ENCODE measurements around the gene RHO. TPM values are rescaled to one million over a fixed set of nuclear protein-coding genes. Genes with fewer than 3 reads are reported as not detected.

Gene RHO
- total RNA-seq, 1 donor from 2014 or later = 0.09 TPM

GRCh38 chr3:129522953-129523352, 5.5 kb upstream of the RHO start:
- H3K4me3 Mint-ChIP-seq = no peak overlapping the region
- DNase-seq (ENCODE audit: low spot score in 2 of 2, unreplicated experiment in 2 of 2) = no peak
- H3K27ac Mint-ChIP-seq = no peak overlapping the region
- no peak for TF ChIP-seq CTCF (IDR thresholded peaks at IDR 0.05; ENCODE audit: unreplicated experiment)
- H3K36me3 Mint-ChIP-seq = peaks cover 2% of the 10 kb centered on the region
- H3K27me3 Mint-ChIP-seq (ENCODE audit: low read depth) = no peaks in the 10 kb centered on the region
- H3K4me1 Mint-ChIP-seq = peaks cover 2% of the 10 kb centered on the region
- no peaks in the 10 kb centered on the region for H3K9me3 Mint-ChIP-seq

GRCh38 chr3:129524081-129524480, 4.4 kb upstream of the RHO start:
- no peak for DNase-seq (ENCODE audit: low spot score in 2 of 2, unreplicated experiment in 2 of 2)
- H3K4me1 Mint-ChIP-seq = peaks cover 2% of the 10 kb centered on the region
- no peaks in the 10 kb centered on the region for H3K36me3 Mint-ChIP-seq
- H3K27me3 Mint-ChIP-seq (ENCODE audit: low read depth) = no peaks in the 10 kb centered on the region
- no peaks in the 10 kb centered on the region for H3K9me3 Mint-ChIP-seq
- H3K4me3 Mint-ChIP-seq = no peak overlapping the region
- no peak overlapping the region for H3K27ac Mint-ChIP-seq
- TF ChIP-seq CTCF (IDR thresholded peaks at IDR 0.05; ENCODE audit: unreplicated experiment) = no peak

- no peaks in the 10 kb centered on the region for H3K9me3 Mint-ChIP-seq
- peaks cover 11% of the 10 kb centered on the region for H3K4me1 Mint-ChIP-seq
- H3K36me3 Mint-ChIP-seq = no peaks in the 10 kb centered on the region
- no peaks in the 10 kb centered on the region for H3K27me3 Mint-ChIP-seq (ENCODE audit: low read depth)
- H3K4me3 Mint-ChIP-seq = no peak overlapping the region
- no peak for DNase-seq (ENCODE audit: low spot score in 2 of 2, unreplicated experiment in 2 of 2)
- no peak for TF ChIP-seq CTCF (IDR thresholded peaks at IDR 0.05; ENCODE audit: unreplicated experiment)
- H3K27ac Mint-ChIP-seq = no peak overlapping the region
These were observed 3.0 kb upstream of the RHO start for GRCh38 chr3:129525341-129525968.

- TF ChIP-seq CTCF (IDR thresholded peaks at IDR 0.05; ENCODE audit: unreplicated experiment) = no peak
- no peak for DNase-seq (ENCODE audit: low spot score in 2 of 2, unreplicated experiment in 2 of 2)
- H3K9me3 Mint-ChIP-seq = no peaks in the 10 kb centered on the region
- H3K4me3 Mint-ChIP-seq = no peak overlapping the region
- no peaks in the 10 kb centered on the region for H3K27me3 Mint-ChIP-seq (ENCODE audit: low read depth)
- no peak overlapping the region for H3K27ac Mint-ChIP-seq
- H3K4me1 Mint-ChIP-seq = peaks cover 13% of the 10 kb centered on the region
- H3K36me3 Mint-ChIP-seq = no peaks in the 10 kb centered on the region
These were observed 2.1 kb upstream of the RHO start for GRCh38 chr3:129526121-129526900.

- peaks cover 15% of the 10 kb centered on the region for H3K4me1 Mint-ChIP-seq
- no peaks in the 10 kb centered on the region for H3K27me3 Mint-ChIP-seq (ENCODE audit: low read depth)
- DNase-seq (ENCODE audit: low spot score in 2 of 2, unreplicated experiment in 2 of 2) = no peak
- TF ChIP-seq CTCF (IDR thresholded peaks at IDR 0.05; ENCODE audit: unreplicated experiment) = no peak
- no peaks in the 10 kb centered on the region for H3K9me3 Mint-ChIP-seq
- H3K36me3 Mint-ChIP-seq = no peaks in the 10 kb centered on the region
- no peak overlapping the region for H3K27ac Mint-ChIP-seq
- H3K4me3 Mint-ChIP-seq = no peak overlapping the region
These were observed 1.2 kb upstream of the RHO start for GRCh38 chr3:129527262-129527661.

All from mesothelial cell of epicardium (in vitro differentiated cells).